Jurkat, Clone E6-1 (cell line): ENCODE results near the gene TTC33.
"Not testable (repeated sequence)": the region's sequence is repeated elsewhere in the genome, so short reads cannot be mapped to it uniquely, and the experiment has no call there.

ENCODE experiments used
- DNase-seq: peaks from one replicate; pipeline ENCODE4 v3.0.0-alpha.2; 2011; ENCODE audit warnings: low read depth, low spot score
- H3K4me3 ChIP-seq: 2 replicates; pipeline ENCODE4 v1.5.1; 2011; ENCODE audit warnings: mild to moderate bottlenecking, low read length, control low read depth, moderate library complexity

Gene TTC33

GRCh38 chr5:40600383-40600782 is 155.4 kb downstream of the TTC33 start:
- no peak overlapping the region for H3K4me3 ChIP-seq
- DNase-seq: no peak

- no peak overlapping the region for H3K4me3 ChIP-seq
- DNase-seq: no peak
Observed at GRCh38 chr5:40599676-40600075, 156.1 kb downstream of the TTC33 start.

GRCh38 chr5:40594811-40595210 is 160.9 kb downstream of the TTC33 start:
- H3K4me3 ChIP-seq: no peak overlapping the region
- DNase-seq: no peak

GRCh38 chr5:40591727-40592396 is 163.9 kb downstream of the TTC33 start:
- not testable (repeated sequence) for H3K4me3 ChIP-seq, DNase-seq

GRCh38 chr5:40587376-40587775 is 168.4 kb downstream of the TTC33 start:
- no peak overlapping the region for H3K4me3 ChIP-seq
- no peak for DNase-seq

- no peak for DNase-seq
- no peak overlapping the region for H3K4me3 ChIP-seq
Observed at GRCh38 chr5:40585537-40586267, 170.1 kb downstream of the TTC33 start.

- no peak overlapping the region for H3K4me3 ChIP-seq
- DNase-seq: no peak
Observed at GRCh38 chr5:40584054-40584453, 171.7 kb downstream of the TTC33 start.

GRCh38 chr5:40578501-40579451 is 177.0 kb downstream of the TTC33 start:
- no peak overlapping the region for H3K4me3 ChIP-seq
- no peak for DNase-seq

GRCh38 chr5:40577718-40578117 is 178.0 kb downstream of the TTC33 start:
- no peak overlapping the region for H3K4me3 ChIP-seq
- no peak for DNase-seq

- no peak for DNase-seq
- H3K4me3 ChIP-seq: no peak overlapping the region
Observed at GRCh38 chr5:40575921-40576320, 179.8 kb downstream of the TTC33 start.

GRCh38 chr5:40575411-40575810 is 180.3 kb downstream of the TTC33 start:
- DNase-seq: no peak
- H3K4me3 ChIP-seq: no peak overlapping the region

- DNase-seq: no peak
- H3K4me3 ChIP-seq: no peak overlapping the region
Observed at GRCh38 chr5:40572937-40573336, 182.8 kb downstream of the TTC33 start.

- H3K4me3 ChIP-seq: no peak overlapping the region
- DNase-seq: no peak
Observed at GRCh38 chr5:40572391-40572790, 183.4 kb downstream of the TTC33 start.

GRCh38 chr5:40571729-40572128 is 184.0 kb downstream of the TTC33 start:
- no peak for DNase-seq
- no peak overlapping the region for H3K4me3 ChIP-seq

GRCh38 chr5:40570408-40571129 is 185.2 kb downstream of the TTC33 start:
- H3K4me3 ChIP-seq: no peak overlapping the region

GRCh38 chr5:40569546-40570270 is 186.1 kb downstream of the TTC33 start:
- H3K4me3 ChIP-seq: no peak overlapping the region

More at GRCh38 chr5:40570408-40571129, 185.2 kb downstream of the TTC33 start:
- DNase-seq: no peak

GRCh38 chr5:40568548-40568947 is 187.2 kb downstream of the TTC33 start:
- no peak overlapping the region for H3K4me3 ChIP-seq
- DNase-seq: no peak

More at GRCh38 chr5:40569546-40570270, 186.1 kb downstream of the TTC33 start:
- no peak for DNase-seq

- H3K4me3 ChIP-seq, DNase-seq: not testable (repeated sequence)
Observed at GRCh38 chr5:40563173-40563572, 192.6 kb downstream of the TTC33 start.
